Measurements from ENCODE around the gene SYCE3. TPM values are rescaled to one million over a fixed set of nuclear protein-coding genes. Genes with fewer than 3 reads are reported as not detected.
"Not testable (repeated sequence)": the region's sequence is repeated elsewhere in the genome, so short reads cannot be mapped to it uniquely, and the experiment has no call there.

Gene SYCE3
- polyA plus RNA-seq, 5 donors = not detected

GRCh38 chr22:50522806-50523438 lies 39.8 kb downstream of the SYCE3 start:
- DNase-seq = no peak

GRCh38 chr22:50522208-50522805 lies 40.4 kb downstream of the SYCE3 start:
- no peak for DNase-seq

GRCh38 chr22:50521710-50522109 lies 41.0 kb downstream of the SYCE3 start:
- DNase-seq = no peak

GRCh38 chr22:50520826-50521453 lies 41.8 kb downstream of the SYCE3 start:
- DNase-seq = no peak

GRCh38 chr22:50520184-50520583 lies 42.5 kb downstream of the SYCE3 start:
- DNase-seq = not testable (repeated sequence)

GRCh38 chr22:50519151-50519550 lies 43.6 kb downstream of the SYCE3 start:
- DNase-seq = no peak

- no peak for DNase-seq
Observed at GRCh38 chr22:50518606-50519005, 44.1 kb downstream of the SYCE3 start.

- DNase-seq = no peak
Observed at GRCh38 chr22:50517495-50518260, 45.0 kb downstream of the SYCE3 start.

GRCh38 chr22:50516891-50517290 lies 45.8 kb downstream of the SYCE3 start:
- DNase-seq = no peak

GRCh38 chr22:50516068-50516467 lies 46.7 kb downstream of the SYCE3 start:
- DNase-seq = no peak

- DNase-seq = no peak
Observed at GRCh38 chr22:50513175-50513574, 49.5 kb downstream of the SYCE3 start.

GRCh38 chr22:50508897-50509296 lies 53.8 kb downstream of the SYCE3 start:
- DNase-seq = no peak

GRCh38 chr22:50507991-50508884 lies 54.5 kb downstream of the SYCE3 start, which contains the start of gene NCAPH2:
Gene NCAPH2 (plus strand): TSS chr22:50508224. CDS start chr22:50508338, 114 bp downstream.
- peak; percentile 98 to 100 for DNase-seq

- no peak for DNase-seq
Observed at GRCh38 chr22:50507421-50507990, 55.2 kb downstream of the SYCE3 start, which contains the start of gene LMF2. Gene LMF2 (minus strand): TSS chr22:50507702. CDS start chr22:50507675, 27 bp downstream.

GRCh38 chr22:50506611-50507420 lies 55.9 kb downstream of the SYCE3 start:
- no peak for DNase-seq

GRCh38 chr22:50505776-50506610 lies 56.7 kb downstream of the SYCE3 start:
- no peak for DNase-seq

GRCh38 chr22:50505276-50505775 lies 57.4 kb downstream of the SYCE3 start:
- DNase-seq = no peak

- DNase-seq = no peak
Observed at GRCh38 chr22:50504369-50505211, 58.1 kb downstream of the SYCE3 start.

All from right lung (tissue), 5 donors.